Osteocyte (in vitro differentiated cells): Measurements from ENCODE around the gene IFT122. TPM values are rescaled to one million over a fixed set of nuclear protein-coding genes. Genes with fewer than 3 reads are reported as not detected.

Experiments
- DNase-seq: peaks from one replicate; pipeline ENCODE4 v3.0.0; 2021; ENCODE audit warnings: mixed read lengths; ENCODE audit not compliant: unreplicated experiment; ENCODE audit errors: extremely low spot score
- H3K27ac Mint-ChIP-seq: one replicate; pipeline ENCODE4 v1.8.0; 2021; ENCODE audit warnings: mild to moderate bottlenecking, mixed read lengths; ENCODE audit not compliant: unreplicated experiment
- H3K27me3 Mint-ChIP-seq: one replicate; pipeline ENCODE4 v1.8.0; 2021; ENCODE audit warnings: mixed read lengths; ENCODE audit not compliant: unreplicated experiment
- H3K36me3 Mint-ChIP-seq: one replicate; pipeline ENCODE4 v1.8.0; 2021; ENCODE audit warnings: mixed read lengths; ENCODE audit not compliant: unreplicated experiment
- H3K4me1 Mint-ChIP-seq: one replicate; pipeline ENCODE4 v1.8.0; 2021; ENCODE audit warnings: mixed read lengths; ENCODE audit not compliant: unreplicated experiment
- H3K4me3 Mint-ChIP-seq: one replicate; pipeline ENCODE4 v1.8.0; 2021; ENCODE audit warnings: mild to moderate bottlenecking, moderate library complexity, mixed read lengths; ENCODE audit not compliant: unreplicated experiment
- H3K9me3 Mint-ChIP-seq: one replicate; pipeline ENCODE4 v1.8.0; 2021; ENCODE audit warnings: mixed read lengths; ENCODE audit not compliant: unreplicated experiment
- total RNA-seq: library from RNA; stranded (reverse); gene quantifications from 2 replicates; pipeline ENCODE4 v1.2.1, GENCODE V29; 2021
- TF ChIP-seq, protein P1 (sequence below): fragments of 200-600 bp; sonication (generic); IDR thresholded peaks from 2 replicates; pipeline ENCODE4 v1.5.0; 2021; ENCODE audit warnings: antibody characterized with exemption, mild to moderate bottlenecking, moderate library complexity

IFT122 gene
- total RNA-seq, 1 donor from 2014 or later, result 25.9 TPM

DNA sequence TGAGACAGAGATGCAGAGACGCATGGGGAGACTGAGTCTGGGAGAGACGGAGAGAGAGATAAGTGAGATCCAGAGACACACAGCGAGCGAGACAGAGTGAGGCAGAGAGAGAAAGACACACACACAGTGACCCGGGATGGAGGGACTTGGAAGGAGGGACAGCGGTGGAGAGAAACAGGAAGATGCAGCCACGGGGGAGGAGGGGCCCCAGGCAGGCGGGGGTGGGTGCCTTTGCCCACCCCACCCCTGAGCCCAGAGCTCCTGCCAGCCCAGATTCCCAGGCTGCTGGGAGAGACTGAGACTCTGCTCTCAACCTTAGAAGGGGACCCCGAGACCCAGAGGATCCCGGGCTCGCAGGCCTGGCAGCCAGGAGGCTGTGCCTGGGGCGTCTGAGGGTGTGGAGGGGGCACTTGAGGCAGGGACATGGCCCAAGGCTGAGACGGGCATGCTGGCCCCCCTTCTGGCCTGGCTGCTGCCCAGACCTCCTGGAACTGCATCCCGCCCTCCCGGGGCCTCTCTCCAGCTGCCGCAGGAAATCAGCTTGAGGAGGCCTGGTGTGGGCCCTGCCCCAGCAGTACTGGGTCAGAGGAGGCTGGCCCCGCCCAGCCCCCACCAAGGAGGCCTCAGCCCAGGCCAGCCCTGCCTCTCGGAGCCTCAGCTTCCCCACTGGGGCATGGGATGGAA lies 121.0 kb downstream of the IFT122 start:
- no peaks in the 10 kb centered on the region for H3K27me3 Mint-ChIP-seq
- TF ChIP-seq, protein P1, sequence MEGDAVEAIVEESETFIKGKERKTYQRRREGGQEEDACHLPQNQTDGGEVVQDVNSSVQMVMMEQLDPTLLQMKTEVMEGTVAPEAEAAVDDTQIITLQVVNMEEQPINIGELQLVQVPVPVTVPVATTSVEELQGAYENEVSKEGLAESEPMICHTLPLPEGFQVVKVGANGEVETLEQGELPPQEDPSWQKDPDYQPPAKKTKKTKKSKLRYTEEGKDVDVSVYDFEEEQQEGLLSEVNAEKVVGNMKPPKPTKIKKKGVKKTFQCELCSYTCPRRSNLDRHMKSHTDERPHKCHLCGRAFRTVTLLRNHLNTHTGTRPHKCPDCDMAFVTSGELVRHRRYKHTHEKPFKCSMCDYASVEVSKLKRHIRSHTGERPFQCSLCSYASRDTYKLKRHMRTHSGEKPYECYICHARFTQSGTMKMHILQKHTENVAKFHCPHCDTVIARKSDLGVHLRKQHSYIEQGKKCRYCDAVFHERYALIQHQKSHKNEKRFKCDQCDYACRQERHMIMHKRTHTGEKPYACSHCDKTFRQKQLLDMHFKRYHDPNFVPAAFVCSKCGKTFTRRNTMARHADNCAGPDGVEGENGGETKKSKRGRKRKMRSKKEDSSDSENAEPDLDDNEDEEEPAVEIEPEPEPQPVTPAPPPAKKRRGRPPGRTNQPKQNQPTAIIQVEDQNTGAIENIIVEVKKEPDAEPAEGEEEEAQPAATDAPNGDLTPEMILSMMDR, result no peak
- DNase-seq, result peak; percentile 93
- H3K4me3 Mint-ChIP-seq, result peak overlapping the region; percentile 64
- H3K27ac Mint-ChIP-seq, result peak overlapping the region; percentile 96
- H3K4me1 Mint-ChIP-seq, result peaks cover 67% of the 10 kb centered on the region
- peaks cover 40% of the 10 kb centered on the region for H3K36me3 Mint-ChIP-seq
- H3K9me3 Mint-ChIP-seq, result no peaks in the 10 kb centered on the region

DNA sequence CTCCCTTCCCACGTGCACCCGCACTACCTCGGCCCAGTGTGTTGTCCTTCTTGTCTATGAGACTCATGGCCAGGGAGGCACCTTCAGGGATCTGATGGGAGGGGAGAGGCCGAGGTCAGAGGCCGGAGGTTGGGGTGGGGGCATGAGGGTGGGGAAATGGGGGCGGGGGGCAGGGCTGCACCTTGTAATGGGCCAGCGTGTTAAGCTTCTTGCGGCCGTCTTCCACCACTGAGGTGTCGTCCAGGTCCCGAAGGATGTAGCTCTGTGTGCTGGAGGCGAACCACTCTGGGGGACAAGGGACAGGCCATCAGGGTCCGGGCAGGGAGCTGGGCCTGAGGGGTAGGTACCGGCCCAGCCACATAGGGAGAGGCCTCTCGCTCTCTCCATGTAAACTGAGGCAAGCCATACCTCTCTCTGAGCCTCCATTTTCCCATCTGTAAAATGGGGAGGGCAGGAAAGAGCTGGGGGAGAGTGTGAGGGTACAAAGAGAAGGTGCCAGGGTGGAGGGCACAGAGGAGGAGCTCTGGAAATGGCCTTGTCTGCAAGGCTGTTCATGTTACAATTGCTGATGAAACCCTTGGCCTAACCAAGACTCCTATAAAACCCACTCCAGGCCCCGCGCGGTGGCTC lies 121.7 kb downstream of the IFT122 start:
- Mint-ChIP-seq H3K27me3 (no peaks in the 10 kb centered on the region), H3K9me3 (no peaks in the 10 kb centered on the region), H3K4me3 (no peak overlapping the region), H3K27ac (peak overlapping the region; percentile 96), H3K36me3 (peaks cover 43% of the 10 kb centered on the region), H3K4me1 (peaks cover 69% of the 10 kb centered on the region)
- DNase-seq, result no peak
- TF ChIP-seq, protein P1, result no peak

DNA sequence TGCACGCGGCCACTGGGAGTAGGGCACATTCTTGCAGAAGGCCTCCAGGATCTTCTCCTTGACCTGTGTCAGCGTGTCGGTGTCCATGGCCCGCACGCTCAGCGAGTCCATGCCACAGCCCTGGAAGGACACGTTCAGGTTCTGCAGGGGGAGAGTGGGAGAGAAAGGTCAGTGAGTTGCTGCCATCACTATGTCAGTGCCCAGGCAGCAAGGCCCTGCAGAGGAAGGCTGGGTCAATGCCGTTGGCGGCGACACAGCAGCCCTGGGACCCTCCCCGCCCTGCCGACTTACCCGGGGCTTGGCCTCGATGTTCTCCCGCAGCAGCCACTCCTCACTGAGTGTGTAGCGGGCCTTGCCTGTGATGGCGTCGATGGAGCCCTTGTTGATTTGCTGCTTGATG lies 122.8 kb downstream of the IFT122 start:
- Mint-ChIP-seq H3K27me3 (no peaks in the 10 kb centered on the region), H3K4me3 (no peak overlapping the region), H3K9me3 (no peaks in the 10 kb centered on the region), H3K27ac (peak overlapping the region; percentile 34), H3K4me1 (peaks cover 61% of the 10 kb centered on the region), H3K36me3 (peaks cover 38% of the 10 kb centered on the region)
- DNase-seq, result no peak
- TF ChIP-seq, protein P1, result no peak

DNA sequence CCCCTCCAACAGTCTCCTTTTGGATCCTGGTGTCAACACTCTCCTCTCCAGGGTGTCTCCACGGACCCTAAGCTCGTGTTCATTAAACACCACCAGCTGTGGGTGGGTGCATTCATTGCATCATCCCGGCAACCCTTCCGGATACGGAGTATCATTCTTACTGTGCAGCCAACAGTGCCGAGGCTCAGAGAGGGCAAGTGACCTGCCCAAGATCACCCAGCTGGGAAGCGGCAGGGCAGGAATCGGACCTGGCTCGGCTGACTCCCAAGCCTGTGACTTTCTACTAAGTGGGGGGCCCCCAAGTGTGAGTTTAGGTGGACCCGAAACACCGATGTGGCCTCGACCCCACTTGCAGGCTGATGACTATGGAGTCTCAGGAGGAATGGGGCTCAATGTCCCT lies 123.3 kb downstream of the IFT122 start:
- H3K9me3 Mint-ChIP-seq, result no peaks in the 10 kb centered on the region
- peaks cover 36% of the 10 kb centered on the region for H3K36me3 Mint-ChIP-seq
- peak overlapping the region; percentile 34 for H3K27ac Mint-ChIP-seq
- H3K27me3 Mint-ChIP-seq, result no peaks in the 10 kb centered on the region
- DNase-seq, result no peak
- H3K4me3 Mint-ChIP-seq, result no peak overlapping the region
- peaks cover 56% of the 10 kb centered on the region for H3K4me1 Mint-ChIP-seq
- TF ChIP-seq, protein P1, result no peak

DNA sequence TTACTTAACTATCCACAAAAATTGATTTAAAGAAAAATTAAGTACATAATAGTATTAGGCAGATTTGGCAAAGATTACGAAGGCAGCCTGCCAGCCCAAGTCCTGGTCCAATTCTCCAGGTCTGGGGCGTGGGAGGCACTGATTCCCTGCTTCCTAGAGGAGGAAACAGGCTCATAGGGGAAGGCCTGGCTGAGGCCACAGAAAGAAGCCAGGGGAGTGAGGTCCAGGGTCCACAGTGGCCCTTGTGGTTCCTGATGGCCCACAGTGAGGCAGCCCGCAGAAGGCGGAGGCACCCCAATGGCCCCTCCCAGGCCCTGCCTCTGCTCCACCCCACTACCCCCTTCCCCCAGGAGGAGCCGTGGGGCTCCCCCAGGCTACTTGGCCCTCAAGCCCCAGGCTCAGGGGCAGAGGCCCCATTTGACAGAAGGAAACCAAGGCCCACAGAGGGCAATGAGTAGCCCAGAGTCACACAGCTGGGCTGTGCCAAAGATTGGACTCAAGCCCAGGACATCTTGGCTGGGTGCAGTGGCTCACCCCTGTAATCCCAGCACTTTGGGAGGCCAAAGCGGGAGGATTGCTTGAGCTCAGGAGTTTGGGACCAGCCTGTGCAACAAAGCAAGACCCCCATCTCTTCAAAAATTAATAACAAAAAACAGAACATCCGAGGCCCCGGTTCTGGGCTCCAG lies 124.0 kb downstream of the IFT122 start:
- no peaks in the 10 kb centered on the region for H3K9me3 Mint-ChIP-seq
- H3K4me1 Mint-ChIP-seq, result peaks cover 51% of the 10 kb centered on the region
- peak overlapping the region; percentile 34 for H3K27ac Mint-ChIP-seq
- no peak for DNase-seq
- H3K27me3 Mint-ChIP-seq, result no peaks in the 10 kb centered on the region
- peaks cover 40% of the 10 kb centered on the region for H3K36me3 Mint-ChIP-seq
- no peak overlapping the region for H3K4me3 Mint-ChIP-seq
- TF ChIP-seq, protein P1, result no peak
